Urinary bladder (tissue), 4 donors: ENCODE results near the gene EPHA7. TPM values are rescaled to one million over a fixed set of nuclear protein-coding genes. Genes with fewer than 3 reads are reported as not detected.

Experiments
- DNase-seq: peaks from one replicate; pipeline ENCODE4 v3.0.0-alpha.2; 2015; ENCODE audit errors: extremely low spot score
- H3K27ac ChIP-seq: one replicate; pipeline ENCODE4 v1.5.1; 2013; ENCODE audit warnings: low read depth, mild to moderate bottlenecking, moderate library complexity
- H3K36me3 ChIP-seq: one replicate; pipeline ENCODE4 v1.6.1; 2013; ENCODE audit warnings: mild to moderate bottlenecking, moderate library complexity; ENCODE audit not compliant: insufficient read depth
- H3K4me1 ChIP-seq: one replicate; pipeline ENCODE4 v1.6.1; 2013; ENCODE audit warnings: mild to moderate bottlenecking, moderate library complexity; ENCODE audit not compliant: insufficient read depth
- H3K4me3 ChIP-seq: one replicate; pipeline ENCODE4 v1.5.1; 2013; ENCODE audit warnings: low read depth, low read length
- WGBS: extraction: QIAGEN DNeasy Blood & Tissue Kit; methylation state at CpG from one replicate; pipeline ENCODE4 v1.1.7; 2013; 5-methylcytosine and 5-hydroxymethylcytosine counted together
- polyA plus RNA-seq: library from polyadenylated mRNA; stranded (reverse); fragments of 200-250 nt; gene quantifications from one replicate; pipeline ENCODE4 v1.2.3, GENCODE V29; 2013
- total RNA-seq: library from RNA; depleted of rRNA; stranded (reverse); fragments of >200 nt; gene quantifications from one replicate; pipeline ENCODE4 v1.2.3, GENCODE V29; 2014
- donor health status: healthy with polysubstance abuse.
- donor health status: healthy.

EPHA7 gene
- total RNA-seq (75.9 TPM), polyA plus RNA-seq (11.0 TPM)

DNA sequence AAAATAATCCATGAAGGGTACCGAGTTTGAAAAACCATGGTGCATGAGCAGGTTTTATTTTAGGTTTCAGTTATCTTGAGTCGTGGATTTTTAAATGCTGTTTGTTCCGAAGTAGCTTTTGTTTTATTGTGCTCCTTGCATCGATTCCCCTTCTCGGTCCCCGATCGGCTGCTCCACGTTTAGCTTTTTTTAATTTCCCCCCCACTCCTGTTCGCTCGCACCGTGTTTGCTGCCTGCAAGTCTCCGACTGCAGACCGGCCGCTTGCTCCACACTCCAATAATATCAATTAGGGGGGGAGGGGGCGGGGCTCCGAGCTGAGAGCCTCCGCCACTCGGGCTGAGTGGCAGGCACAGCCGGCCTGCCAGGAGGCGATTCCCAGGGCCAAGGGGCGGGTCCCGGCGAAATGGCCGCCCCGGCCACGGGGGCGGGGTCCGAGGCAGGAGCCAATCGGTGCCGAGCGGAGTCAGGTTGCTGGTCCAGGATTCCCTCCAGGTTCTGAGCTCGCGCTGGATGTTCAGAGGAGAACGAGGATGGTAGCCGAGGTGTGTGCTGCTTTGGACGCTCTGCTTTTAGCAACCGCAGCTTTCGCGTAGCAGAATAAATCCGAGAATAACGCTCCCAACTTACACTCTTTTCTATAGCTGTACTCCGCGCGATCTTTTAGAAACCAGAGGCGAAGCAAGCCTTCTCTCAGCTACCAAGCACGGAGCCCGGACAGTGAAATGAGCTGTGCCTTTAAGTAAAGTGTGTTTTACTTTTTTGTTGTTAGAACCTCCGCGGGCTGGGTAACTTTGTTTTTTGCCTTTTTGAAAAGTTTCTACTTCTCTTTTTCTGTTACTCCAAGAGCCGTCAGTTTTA is at the start of gene EPHA7:
EPHA7 (minus strand) TSS at position 256 of the 859 bp plus-strand sequence; CDS start at position 38, 218 bp downstream.
- H3K36me3 ChIP-seq: no peaks in the 10 kb centered on the region
- DNase-seq: peak; percentile 96
- under 1% methylated on average over 50 of the region's 50 CpGs for WGBS
- peak within 1 kb of the TSS; percentile 93 for H3K4me3 ChIP-seq
- H3K27ac ChIP-seq: peak within 1 kb of the TSS; percentile 62
- no peaks in the 10 kb centered on the region for H3K4me1 ChIP-seq

DNA sequence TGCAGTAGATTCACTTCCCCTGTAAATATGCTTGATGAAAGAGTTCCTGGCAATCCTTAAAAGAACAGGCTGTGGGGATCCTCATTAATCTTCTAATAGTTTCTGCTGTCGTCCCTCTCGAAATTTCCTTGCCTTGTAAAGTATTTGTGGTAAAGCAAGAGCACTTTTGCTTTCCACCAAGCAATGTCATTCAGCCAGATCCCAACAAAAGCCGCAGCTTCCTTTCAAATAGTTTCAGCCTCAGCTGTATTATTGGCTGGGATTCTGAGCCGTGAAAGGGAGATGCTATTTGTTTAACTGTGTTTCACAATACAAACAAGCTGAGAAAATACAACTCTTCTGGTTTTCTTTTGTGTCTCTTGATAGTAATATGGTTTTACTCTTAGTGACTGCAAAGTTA is 48.9 kb upstream of the EPHA7 start:
- 4% methylated on average over 4 of the region's 4 CpGs for WGBS
- DNase-seq: no peak
- no peaks in the 10 kb centered on the region for H3K4me1 ChIP-seq
- no peak overlapping the region for H3K4me3 ChIP-seq
- no peaks in the 10 kb centered on the region for H3K36me3 ChIP-seq
- no peak overlapping the region for H3K27ac ChIP-seq

DNA sequence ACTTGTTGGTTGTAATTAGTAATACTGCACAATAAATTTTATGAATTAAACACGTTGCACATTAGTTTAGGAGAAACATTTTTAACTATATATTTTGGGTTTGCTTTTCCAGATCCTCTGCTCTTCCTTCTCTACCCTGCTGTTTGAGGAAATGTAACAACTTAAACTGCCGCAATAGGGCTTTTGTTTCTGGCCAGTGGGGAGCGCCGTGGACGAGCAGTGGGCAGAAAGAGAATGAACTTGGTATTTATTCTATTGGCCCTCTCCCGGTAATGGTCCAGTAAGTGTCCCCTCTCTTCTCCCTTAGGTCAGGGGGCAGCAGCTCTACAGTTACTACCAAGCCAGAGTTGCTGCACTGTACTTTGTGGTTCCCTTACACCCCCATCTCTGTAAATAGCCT is 35.2 kb upstream of the EPHA7 start:
- WGBS: 86% methylated on average over 6 of the region's 6 CpGs
- no peak for DNase-seq
- Histone ChIP-seq H3K36me3 (no peaks in the 10 kb centered on the region), H3K4me1 (no peaks in the 10 kb centered on the region), H3K4me3 (no peak overlapping the region), H3K27ac (no peak overlapping the region)

DNA sequence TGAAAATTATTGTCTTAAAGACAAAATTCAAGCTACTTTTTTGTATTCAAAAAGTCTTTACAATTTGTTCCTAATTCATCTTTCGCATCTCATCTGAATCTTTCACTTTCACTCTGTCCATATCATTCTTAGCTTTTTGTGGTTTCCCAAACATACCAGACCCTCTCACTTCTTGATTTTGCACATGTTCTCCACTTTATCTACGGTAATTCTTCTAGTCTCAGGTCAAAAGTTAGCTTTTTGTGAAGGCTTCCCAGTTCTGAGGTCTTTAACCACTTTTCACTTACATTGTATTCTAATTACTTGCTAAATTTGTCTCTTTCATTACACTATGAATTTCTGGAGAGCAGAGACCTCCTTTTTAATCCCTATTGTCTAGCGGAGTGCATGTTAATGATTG is 34.6 kb upstream of the EPHA7 start:
- Histone ChIP-seq H3K36me3 (no peaks in the 10 kb centered on the region), H3K4me1 (no peaks in the 10 kb centered on the region), H3K4me3 (no peak overlapping the region), H3K27ac (no peak overlapping the region)
- DNase-seq: no peak
- 91% methylated on average over 3 of the region's 3 CpGs for WGBS

DNA sequence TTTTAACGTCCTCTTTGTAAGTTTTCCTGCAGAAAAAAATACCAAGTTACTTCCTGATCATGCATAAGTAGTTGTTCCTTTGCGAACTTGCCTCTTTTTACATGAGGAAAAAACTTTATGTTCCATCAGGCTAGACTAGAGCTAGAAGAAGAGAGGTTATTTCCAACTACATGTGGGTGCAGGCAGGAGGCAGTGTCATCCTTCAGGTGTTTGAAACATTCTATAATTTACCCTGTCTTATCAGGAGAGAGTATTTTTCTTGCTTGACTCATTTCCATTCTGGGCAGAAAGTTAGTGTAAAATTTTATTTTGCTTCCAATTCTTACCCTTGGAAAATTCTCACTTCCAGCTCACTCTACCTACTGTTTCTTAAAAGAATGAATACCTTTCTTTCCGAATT is 28.5 kb upstream of the EPHA7 start:
- WGBS: 87% methylated on average over 3 of the region's 3 CpGs
- Histone ChIP-seq H3K27ac (no peak overlapping the region), H3K4me1 (no peaks in the 10 kb centered on the region), H3K36me3 (no peaks in the 10 kb centered on the region), H3K4me3 (no peak overlapping the region)
- no peak for DNase-seq

DNA sequence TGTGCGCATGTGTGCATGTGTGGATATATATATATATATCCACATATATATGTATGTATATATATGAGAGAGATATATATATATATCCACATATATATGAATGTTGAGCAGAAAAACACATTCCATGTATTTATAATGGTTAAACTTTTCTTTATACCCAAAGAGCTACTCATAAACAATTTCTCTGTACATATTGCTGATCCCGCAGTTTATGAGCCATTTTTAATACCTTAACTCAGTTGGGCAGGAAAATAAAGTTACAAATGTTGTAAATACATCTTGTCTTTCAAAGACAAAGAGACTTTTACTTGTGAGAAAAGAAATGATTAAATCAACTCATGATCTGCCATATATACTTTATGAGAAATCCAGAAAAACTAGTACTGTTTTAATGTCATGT is 18.1 kb upstream of the EPHA7 start:
- no peak for DNase-seq
- Histone ChIP-seq H3K4me3 (no peak overlapping the region), H3K36me3 (no peaks in the 10 kb centered on the region), H3K4me1 (no peaks in the 10 kb centered on the region), H3K27ac (no peak overlapping the region)
- WGBS: 90% methylated on average over 2 of the region's 2 CpGs

DNA sequence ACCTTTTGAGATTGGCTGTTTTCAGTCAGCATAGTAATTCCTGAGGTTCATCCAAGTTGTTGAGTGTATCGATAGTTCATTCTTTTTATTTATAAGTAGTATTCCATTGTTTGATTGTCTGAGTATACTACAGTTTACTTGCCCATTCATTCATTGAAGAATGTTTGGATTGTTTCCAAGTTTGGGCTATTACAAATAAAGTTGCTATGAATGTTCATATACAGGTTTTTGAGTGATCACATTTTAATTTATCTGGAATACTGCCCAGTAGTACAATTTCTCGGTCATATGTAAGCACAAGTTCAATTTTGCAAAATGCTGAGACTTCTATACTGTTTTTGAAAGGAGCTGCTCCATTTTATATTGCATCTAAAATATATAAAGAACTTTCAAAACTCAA is 14.2 kb upstream of the EPHA7 start:
- H3K27ac ChIP-seq: no peak overlapping the region
- H3K4me1 ChIP-seq: no peaks in the 10 kb centered on the region
- H3K36me3 ChIP-seq: no peaks in the 10 kb centered on the region
- WGBS: 80% methylated on average over 2 of the region's 2 CpGs
- no peak for DNase-seq
- no peak overlapping the region for H3K4me3 ChIP-seq

DNA sequence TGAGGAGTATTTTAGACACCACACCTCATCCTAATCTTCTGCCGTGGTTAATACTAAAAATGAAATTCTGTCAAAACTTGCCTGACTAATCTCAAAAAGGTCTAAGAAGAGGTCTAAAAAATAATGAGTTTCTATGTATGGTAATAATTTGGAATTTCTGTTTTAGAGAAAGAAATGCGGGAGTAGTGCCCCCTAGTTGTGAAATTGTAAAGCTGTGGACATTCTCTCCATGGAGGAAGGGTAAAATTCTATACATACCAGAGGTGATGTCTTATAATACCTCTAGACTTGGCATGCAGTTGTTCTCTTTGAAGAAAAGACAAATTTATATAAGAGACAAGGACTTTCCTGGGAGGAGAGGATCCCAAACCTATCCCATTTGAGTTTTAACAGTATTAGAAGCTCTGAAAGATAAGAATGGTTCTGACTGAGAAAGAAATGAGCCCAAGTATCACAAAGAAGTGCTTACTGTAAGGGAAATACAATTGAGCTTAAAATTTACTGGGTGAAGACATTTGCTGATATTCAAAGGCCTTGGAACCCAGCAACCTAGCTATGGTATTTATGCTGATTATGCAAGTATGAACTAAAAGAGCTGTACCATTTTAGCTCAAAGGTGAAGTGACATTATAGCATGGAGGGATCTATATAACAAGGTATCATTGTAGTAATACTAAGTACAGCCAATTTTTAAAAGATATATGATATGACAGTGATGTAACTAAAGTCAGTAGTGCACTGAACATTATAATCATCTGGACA is 5.1 kb upstream of the EPHA7 start:
- no peaks in the 10 kb centered on the region for H3K4me1 ChIP-seq
- no peak overlapping the region for H3K27ac ChIP-seq
- H3K4me3 ChIP-seq: no peak overlapping the region
- H3K36me3 ChIP-seq: no peaks in the 10 kb centered on the region
- DNase-seq: no peak
- WGBS: 67% methylated on average over 2 of the region's 2 CpGs

DNA sequence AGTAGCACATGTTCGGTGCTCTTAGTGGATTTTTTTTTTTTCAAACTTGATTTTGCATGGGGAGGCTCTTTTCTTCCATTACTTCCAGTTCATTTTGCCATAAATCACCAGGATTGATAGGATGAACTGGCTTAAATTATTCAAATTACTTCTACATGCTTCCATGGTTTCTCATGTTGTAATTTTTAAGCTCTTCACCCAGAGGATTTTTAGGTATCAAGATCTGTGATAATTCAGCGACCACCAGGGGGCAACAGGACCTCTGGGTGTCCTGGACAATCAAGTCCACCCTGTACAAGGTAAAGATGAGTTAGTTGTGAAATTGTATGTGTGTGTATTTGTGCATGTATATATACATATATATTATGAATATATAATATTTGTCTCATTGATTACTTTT is 4.2 kb upstream of the EPHA7 start:
- H3K4me3 ChIP-seq: no peak overlapping the region
- no peaks in the 10 kb centered on the region for H3K4me1 ChIP-seq
- H3K36me3 ChIP-seq: no peaks in the 10 kb centered on the region
- no peak overlapping the region for H3K27ac ChIP-seq
- DNase-seq: no peak
- 59% methylated on average over 2 of the region's 2 CpGs for WGBS

DNA sequence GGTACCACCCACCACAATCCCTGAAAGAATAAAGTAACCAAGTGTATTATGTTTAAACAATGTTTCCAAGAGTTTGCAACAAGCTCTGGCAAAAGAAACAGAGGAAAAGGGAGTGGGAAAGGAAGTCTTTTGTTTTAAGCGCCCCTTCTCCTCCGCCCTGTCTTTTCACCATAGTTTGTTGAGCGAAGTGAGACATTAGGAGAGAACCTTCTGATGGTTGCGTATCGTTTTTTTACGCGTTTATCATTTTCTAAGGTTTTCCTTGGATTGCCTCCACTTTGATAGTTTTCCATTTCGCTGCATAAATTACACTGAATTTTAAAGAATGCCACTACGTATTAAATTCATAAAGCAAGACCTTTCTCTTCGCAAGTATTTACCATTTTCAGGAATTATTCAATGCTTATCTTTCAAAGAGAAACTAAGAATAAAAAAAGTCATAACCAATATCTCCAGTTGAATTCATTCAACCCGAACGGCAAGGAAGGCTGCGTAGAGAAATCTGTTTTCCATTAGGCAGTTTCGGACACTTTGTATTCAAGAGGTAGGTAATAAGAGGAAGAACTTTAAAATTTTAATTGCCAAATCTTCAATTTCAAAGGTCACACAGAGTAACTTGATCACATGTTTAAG is 920 bp upstream of the EPHA7 start:
- no peaks in the 10 kb centered on the region for H3K36me3 ChIP-seq
- H3K4me1 ChIP-seq: no peaks in the 10 kb centered on the region
- DNase-seq: no peak
- peak overlapping the region; percentile 93 for H3K4me3 ChIP-seq
- peak overlapping the region; percentile 53 for H3K27ac ChIP-seq
- 3% methylated on average over 14 of the region's 14 CpGs for WGBS

DNA sequence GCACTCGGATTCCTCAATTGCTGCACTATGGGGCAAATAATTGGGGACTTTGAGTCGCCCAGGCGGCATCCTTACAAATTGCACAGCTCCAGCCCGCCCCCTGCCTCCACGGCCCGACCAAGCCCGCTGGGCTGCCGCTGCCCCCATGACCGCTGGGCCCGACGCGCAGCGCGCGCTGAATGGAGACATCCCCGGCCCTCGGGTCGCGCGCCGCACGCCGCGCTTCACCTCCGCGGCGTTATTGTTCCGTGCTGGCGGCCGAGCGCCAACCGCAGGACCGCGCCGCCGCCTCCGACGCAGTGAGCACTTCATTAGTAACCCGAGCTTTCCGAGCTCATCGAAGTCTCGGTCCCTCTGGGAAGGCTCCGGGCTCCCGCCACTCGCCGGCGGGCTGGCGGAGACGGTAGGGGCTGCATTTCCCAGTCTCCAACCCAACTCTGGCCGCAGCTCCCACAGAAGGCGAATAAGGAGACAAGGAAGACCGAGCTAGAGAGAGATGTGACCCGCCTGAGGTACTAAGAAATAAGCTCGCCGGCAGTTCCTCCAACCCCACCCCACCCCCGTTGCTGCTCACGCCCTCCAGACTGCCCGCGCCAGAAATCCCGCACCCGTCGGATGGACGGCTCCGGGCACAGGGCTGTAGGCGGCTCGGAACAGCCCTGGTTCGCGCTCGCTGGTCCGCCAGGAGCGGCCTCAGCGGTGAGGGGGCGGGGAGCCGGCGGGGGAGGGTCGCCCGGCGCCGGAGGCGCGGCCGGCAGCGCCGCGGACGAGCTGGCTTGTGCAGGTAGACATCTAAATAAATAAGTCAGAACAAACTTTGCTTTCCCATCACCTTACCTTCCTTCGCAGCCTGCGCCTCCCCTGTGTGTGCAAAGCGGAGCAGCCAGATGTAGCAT is 703 bp downstream of the EPHA7 start:
- Histone ChIP-seq H3K36me3 (no peaks in the 10 kb centered on the region), H3K4me1 (no peaks in the 10 kb centered on the region), H3K27ac (peak overlapping the region; percentile 62), H3K4me3 (peak overlapping the region; percentile 93)
- DNase-seq: no peak
- under 1% methylated on average over 89 of the region's 89 CpGs for WGBS

DNA sequence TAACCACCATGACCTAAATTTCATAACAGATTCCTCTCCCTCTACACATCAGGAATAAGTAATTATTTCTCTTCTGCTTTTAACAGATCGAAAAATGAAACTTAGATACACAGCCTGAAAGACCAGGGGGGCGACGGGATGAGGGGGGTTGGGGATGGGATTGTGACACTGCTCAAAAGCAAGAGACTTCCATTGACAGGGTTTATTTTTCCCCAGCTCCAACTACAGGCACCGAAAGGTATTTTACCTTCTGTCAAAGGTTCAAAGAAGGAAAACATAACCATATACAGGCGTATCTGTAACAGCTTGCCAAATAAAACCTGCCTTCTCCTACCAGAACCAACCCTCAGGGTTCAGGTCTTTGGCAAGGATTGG is 1.3 kb downstream of the EPHA7 start:
- Histone ChIP-seq H3K27ac (peak overlapping the region; percentile 62), H3K36me3 (no peaks in the 10 kb centered on the region), H3K4me3 (peak overlapping the region; percentile 93), H3K4me1 (no peaks in the 10 kb centered on the region)
- WGBS: 0% methylated on average over 5 of the region's 5 CpGs
- DNase-seq: no peak

DNA sequence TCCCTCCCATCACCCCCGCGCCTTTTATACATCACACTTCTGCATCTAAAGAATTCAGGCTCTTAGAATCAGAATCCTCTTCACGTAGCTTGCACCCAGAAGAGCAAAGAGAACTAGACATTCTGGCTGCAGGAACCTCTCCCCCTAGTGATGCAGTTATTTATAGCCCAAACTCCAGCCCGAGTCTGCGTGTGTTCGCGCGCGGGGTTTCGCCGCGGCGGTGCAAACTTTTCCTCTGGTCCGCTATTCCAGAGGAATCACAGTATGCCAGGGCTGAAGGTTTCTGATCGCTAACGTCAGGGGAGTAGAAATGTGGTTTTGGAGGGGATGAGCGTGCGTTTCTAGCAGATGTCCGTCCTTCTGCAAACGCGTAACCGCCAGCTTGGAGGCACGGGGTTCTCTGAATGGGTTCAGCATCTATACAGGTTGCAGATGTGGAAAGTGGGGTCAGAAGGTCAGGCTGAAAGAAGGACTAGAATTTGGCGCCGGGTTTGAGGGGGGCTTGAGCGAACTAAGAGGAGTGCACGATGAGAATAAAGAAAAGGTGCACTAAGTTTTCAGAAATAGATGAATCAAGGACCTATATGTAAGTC is 1.8 kb downstream of the EPHA7 start:
- Histone ChIP-seq H3K4me3 (peak overlapping the region; percentile 93), H3K36me3 (no peaks in the 10 kb centered on the region), H3K27ac (no peak overlapping the region), H3K4me1 (no peaks in the 10 kb centered on the region)
- no peak for DNase-seq
- WGBS: under 1% methylated on average over 27 of the region's 27 CpGs
